ENCODE data around the gene RPL15. TPM values are rescaled to one million over a fixed set of nuclear protein-coding genes. Genes with fewer than 3 reads are reported as not detected.

RPL15 gene
- polyA plus RNA-seq, 2 of the 4 experiments (the other 2 are of a cell fraction): 2,178 to 2,933 TPM

- no peak for DNase-seq (ENCODE audit: low read depth in 1 of 2, low spot score in 1 of 2)
- Histone ChIP-seq H3K9me3 (no peaks in the 10 kb centered on the region), H3K4me2 (no peak overlapping the region), H3K4me1 (peaks cover 46% of the 10 kb centered on the region), H3K27ac (peak overlapping the region in 1 of 2 experiments; percentile 51; a peak in 1 of 6 replicates), H3K4me3 (no peak overlapping the region)
- ATAC-seq: no peak
- ChIA-PET CTCF (no interaction called here), POLR2A (interaction anchor here (0.6 to 2.7 kb wide), 6 partner anchors 10 to 282 kb away, joined by 3 to 8 read pairs (median 3); partner anchors contain the start of genes NKIRAS1 and RPL15)
- no peak for FAIRE-seq
- no peak for TF ChIP-seq RNF2 (IDR thresholded peaks at IDR 0.05; ENCODE audit: borderline replicate concordance, low read depth)
- TF ChIP-seq FOXS1 (CRISPR knock-in tag; IDR thresholded peaks at IDR 0.05): no peak
- TF ChIP-seq HOXA7 (CRISPR knock-in tag; IDR thresholded peaks at IDR 0.05): no peak
- no peak for TF ChIP-seq NPAS2 (CRISPR knock-in tag; IDR thresholded peaks at IDR 0.05; ENCODE audit: borderline replicate concordance)
- TF ChIP-seq CEBPB (IDR thresholded peaks at IDR 0.05): no peak
- TF ChIP-seq EHF (CRISPR knock-in tag; IDR thresholded peaks at IDR 0.05): no peak
- TF ChIP-seq USF2 (IDR thresholded peaks at IDR 0.05): no peak
- TF ChIP-seq MAZ (IDR thresholded peaks at IDR 0.05; ENCODE audit: borderline replicate concordance, low read depth, low read length): no peak
- TF ChIP-seq JUN (IDR thresholded peaks at IDR 0.05): no peak
- TF ChIP-seq TFCP2L1 (CRISPR knock-in tag; IDR thresholded peaks at IDR 0.05): no peak
- TF ChIP-seq JUNB (IDR thresholded peaks at IDR 0.05): no peak
- 93% methylated on average over 1 of the region's 1 CpG for WGBS (ENCODE audit: missing lambda C conversion rate)
Measured at GRCh38 chr3:23961066-23961465, 44.1 kb downstream of the RPL15 start.

GRCh38 chr3:23961913-23962312 is 45.0 kb downstream of the RPL15 start:
- 90% methylated on average over 5 of the region's 5 CpGs for WGBS (ENCODE audit: missing lambda C conversion rate)
- peak overlapping the region in 1 of 2 experiments; percentile 51; a peak in 1 of 6 replicates for H3K27ac ChIP-seq
- ChIA-PET CTCF (interaction anchor here (0.9 to 1.2 kb wide), 2 partner anchors 11 to 128 kb away, joined by 3 read pairs; no protein-coding TSS in a partner anchor), POLR2A (interaction anchor here (0.7 to 2.7 kb wide), 3 partner anchors 10 to 45 kb away, joined by 3 to 8 read pairs (median 3); partner anchors contain the start of genes NKIRAS1 and RPL15)
- ATAC-seq (no peak), FAIRE-seq (no peak), DNase-seq (ENCODE audit: low read depth in 1 of 2, low spot score in 1 of 2) (no peak)
- TF ChIP-seq ZNF302 (CRISPR knock-in tag; IDR thresholded peaks at IDR 0.05) (no peak), HES2 (IDR thresholded peaks at IDR 0.05) (no peak), ZSCAN20 (CRISPR knock-in tag; IDR thresholded peaks at IDR 0.05) (no peak), CBX2 (IDR thresholded peaks at IDR 0.05; ENCODE audit: borderline replicate concordance, low read depth) (no peak), RFX5 (IDR thresholded peaks at IDR 0.05) (no peak), HDAC2 (IDR thresholded peaks at IDR 0.05) (no peak), BHLHE40 (IDR thresholded peaks at IDR 0.05; ENCODE audit: low read depth, low read length) (no peak), HMGXB4 (CRISPR knock-in tag; IDR thresholded peaks at IDR 0.05; ENCODE audit: borderline replicate concordance) (no peak), FOSB (CRISPR knock-in tag; IDR thresholded peaks at IDR 0.05) (no peak), POLR2AphosphoS2 (conservative IDR thresholded peaks at IDR 0.05; ENCODE audit: low read length) (no peak), ATOH8 (CRISPR knock-in tag; IDR thresholded peaks at IDR 0.05; ENCODE audit: low read depth) (no peak), EHF (CRISPR knock-in tag; IDR thresholded peaks at IDR 0.05) (no peak), CEBPB (IDR thresholded peaks at IDR 0.05) (no peak), CHD2 (IDR thresholded peaks at IDR 0.05; ENCODE audit: low read length, partially characterized antibody) (no peak), RARB (CRISPR knock-in tag; IDR thresholded peaks at IDR 0.05) (no peak)
- H3K9me3 ChIP-seq: no peaks in the 10 kb centered on the region
- H3K4me2 ChIP-seq: no peak overlapping the region
- no peak overlapping the region for H3K4me3 ChIP-seq
- H3K4me1 ChIP-seq: peaks cover 46% of the 10 kb centered on the region
